GM12892 (cell line): Measurements from ENCODE around the gene SPRYD3.

Source experiments
- POLR2A ChIP-seq: IDR thresholded peaks from 2 replicates; pipeline ENCODE4 v1.6.1; 2011; ENCODE audit warnings: low read depth, low read length, control low read depth
- TAF1 ChIP-seq: IDR thresholded peaks from 2 replicates; pipeline ENCODE4 v1.6.1; 2011; ENCODE audit warnings: low read depth, mild to moderate bottlenecking, control low read depth, low read length, borderline replicate concordance

DNA sequence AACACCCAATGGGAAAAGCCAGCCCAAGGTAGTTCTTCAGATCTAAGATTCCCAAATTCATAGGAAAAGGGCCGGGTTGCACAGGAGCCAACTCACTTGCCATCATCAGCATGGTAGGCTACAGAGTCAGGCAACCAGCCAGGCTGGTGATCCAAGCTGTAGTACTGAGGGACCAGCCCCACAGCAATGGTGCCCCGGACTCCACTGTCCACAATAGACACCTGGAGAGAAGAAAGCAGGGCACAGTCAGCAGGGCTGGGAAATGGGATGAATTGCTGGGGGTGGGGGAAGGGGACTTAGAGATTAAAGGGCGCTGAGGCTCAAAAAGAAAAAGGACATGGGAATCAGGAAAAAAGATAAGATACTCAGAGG lies 4.2 kb downstream of the SPRYD3 start:
- TF ChIP-seq TAF1 (no peak), POLR2A (no peak)
